Fibroblast of peridontal ligament (primary cell): ENCODE results near the gene CTXN3.
A peak's percentile ranks its signal among the peaks of the same experiment; 100 is the strongest.

Experiments used
- DNase-seq: peaks from one replicate; pipeline ENCODE4 v3.0.0-alpha.2; 2010; ENCODE audit errors: extremely low read depth

Gene CTXN3

DNA sequence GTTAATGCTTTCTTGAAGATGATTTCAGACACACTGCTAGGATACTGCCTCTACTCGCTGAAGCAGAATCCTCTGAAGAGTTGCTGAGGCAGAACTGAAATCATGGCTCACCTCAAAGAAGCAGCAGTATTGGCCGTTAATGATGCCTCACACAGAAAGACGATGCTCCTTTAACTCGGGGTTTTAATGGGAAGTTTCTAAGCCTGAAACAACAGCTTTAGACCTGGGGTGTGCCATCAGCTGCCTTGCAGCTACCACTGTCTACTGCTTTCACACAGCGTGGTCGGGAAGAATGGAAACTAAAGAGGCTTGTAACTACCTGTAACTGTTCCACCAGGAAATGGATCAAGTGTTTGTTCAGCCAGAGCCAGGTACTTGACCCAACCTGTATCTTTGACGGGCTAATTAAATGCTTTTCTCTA lies at the start of gene CTXN3:
CTXN3 (plus strand) TSS at position 65 of the 422 bp plus-strand sequence. CDS start 8,440 bp downstream, outside the sequence.
- DNase-seq: no peak

DNA sequence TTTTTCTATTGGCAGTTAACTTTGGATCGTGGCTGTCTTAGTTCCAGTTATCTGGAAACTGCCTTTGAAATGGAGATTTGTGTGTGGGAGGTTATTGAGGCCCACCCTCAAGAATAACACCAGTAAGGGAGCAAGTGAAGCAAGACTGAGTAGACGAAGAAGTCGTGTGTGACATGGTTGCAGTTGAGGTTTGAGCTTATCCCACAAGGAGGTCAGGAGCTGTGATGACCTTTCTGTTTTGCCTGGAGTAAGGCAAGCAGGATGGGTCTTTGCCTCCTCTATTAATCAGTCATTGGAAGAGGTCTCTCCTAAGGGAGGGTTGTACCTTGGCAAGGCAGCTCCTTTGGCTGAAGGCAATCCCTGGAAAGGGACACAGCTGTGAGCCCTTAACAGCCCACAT lies 49.6 kb upstream of the CTXN3 start:
- DNase-seq: no peak

DNA sequence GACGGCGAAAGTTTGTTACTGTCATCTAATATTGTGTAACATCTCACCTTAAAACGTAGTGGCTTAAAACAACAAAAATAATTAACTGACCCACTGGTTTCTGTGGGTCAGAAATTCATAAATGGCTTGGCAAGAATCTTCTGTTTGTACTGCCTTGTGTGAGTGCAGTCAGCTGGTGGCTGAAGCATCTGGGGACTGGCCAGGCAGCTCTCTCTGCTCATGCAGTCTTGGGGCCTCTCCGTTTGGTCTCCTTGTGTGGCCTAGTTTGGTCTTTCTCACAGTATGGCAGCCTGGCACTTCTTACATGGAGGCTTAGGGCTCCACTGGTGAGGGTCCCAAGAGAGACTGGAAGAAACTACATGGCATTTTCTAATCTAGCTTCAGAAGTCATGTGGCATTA lies 49.0 kb upstream of the CTXN3 start:
- DNase-seq: no peak

DNA sequence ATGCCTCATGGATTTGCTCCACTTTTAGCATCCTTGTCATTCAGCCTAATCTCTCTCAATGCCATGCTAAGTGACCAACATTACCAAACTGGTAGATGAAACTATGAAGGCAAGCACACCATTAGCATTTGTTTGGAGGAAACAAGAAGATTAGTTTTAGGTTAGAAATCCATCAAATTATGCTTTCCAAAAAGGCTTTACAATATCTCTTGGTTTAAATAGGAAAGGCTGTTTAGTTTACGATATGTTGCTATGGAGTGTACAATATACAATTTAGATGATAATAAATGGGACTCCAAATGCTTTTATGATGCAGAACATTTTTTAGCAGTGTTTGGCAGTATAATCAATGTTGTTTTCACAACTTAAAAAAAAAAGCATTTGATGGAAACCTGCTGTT lies 47.8 kb upstream of the CTXN3 start:
- DNase-seq: no peak

DNA sequence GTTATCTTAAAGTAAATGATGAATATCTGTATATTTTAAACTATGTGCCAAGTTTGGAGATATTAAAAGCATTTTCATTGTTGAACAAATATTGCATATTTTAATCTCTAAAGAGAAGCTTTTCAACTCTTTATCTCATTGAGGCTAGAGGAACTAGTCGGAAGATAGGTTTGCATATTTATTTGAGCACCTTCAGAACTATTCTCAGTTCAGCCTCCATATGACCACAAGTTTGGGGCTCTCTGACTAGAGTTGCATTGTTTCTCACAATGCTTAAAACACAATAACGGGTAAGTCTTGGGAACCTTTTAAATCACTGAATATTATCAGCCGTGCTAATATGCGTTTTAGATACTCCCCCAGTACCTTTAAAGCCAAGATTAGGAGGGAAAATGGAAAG lies 47.3 kb upstream of the CTXN3 start:
- no peak for DNase-seq

DNA sequence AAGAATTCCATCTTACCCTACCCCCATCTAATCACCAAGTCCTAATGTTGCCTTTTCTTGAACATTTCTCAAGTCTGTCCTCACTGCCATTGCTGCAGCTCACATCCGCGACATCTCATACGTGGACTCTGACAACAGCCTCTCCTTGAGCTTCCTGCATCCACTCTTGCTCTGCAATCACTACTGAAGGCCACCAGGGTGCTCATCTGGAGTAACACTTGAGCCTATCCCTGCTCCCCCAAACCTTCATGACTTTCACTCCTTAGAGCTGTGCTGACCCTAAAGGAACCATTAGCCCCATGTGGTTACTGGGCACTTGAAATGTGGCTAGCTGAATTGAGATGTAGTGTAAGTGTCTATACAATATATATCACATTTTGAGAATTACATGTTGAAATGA lies 46.4 kb upstream of the CTXN3 start:
- DNase-seq: no peak

DNA sequence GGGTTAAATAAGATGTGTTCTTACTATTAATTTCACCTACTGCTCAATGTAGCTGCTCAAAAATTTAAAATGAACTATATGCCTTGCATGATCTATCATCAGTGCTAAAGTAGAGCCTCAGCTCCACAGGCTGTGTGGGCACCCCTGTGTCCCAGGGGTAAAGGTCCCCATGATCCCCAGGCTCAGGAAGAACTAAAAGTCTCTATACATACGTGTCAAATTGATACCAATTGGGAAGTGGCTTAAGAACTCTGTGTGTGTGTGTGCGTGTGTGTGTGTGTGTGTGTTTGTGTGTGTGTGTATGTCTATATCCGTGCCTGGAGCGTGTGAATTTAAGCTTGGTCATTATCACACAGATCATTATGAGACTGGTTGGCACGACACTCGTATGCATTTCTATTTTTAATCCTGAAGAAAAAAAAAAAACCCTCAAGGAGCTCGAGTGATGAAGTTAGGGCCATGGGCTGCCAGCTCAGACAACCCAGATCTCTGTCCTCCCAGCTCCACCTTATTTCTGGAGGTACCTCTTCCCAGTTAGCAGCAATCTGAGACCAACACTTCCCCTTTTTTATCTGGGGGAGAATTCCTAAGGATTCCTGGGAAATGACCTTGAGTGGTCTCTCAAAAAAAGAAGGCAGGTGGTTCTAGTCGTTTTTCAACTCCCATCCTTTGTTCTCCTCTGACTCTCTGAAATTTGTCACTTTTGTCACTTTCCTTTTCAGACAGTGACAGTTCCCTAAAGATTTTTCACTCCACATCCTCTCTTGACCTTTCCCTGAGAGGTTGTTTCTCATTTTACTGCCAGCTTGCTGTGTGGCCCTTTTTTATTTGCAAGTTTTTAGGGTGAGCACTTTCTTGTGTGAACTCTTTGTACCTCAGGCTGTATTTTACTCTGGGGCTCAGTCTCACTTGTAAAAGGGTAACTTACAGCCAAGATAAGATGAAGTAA lies 45.7 kb upstream of the CTXN3 start:
- no peak for DNase-seq

DNA sequence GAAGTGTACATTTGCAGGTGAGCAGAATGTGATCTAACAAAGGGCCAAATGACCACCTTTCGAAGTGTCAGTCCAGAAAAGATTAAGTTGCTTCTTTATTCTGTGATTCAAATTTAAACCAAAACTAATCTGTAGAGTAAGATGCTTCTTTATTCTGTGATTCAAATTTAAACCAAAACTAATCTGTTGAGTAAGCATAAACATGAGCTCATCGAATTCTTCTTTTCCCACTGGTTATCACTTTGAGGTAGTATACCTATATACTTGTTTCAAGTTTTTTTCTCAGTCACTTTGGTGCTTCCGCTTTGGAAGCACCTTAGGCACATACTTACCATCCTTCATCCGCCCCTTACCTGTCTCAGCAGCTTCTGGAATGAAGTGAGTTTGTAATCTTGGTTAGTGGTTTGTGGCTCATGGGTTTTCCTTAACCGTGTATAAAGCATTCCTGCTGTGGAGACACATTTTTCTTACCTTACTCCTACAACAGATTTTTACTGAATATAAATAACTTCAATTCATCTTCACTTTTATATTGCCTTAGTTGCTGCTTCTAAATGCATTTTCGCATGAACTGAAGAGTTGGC lies 40.7 kb upstream of the CTXN3 start:
- no peak for DNase-seq

DNA sequence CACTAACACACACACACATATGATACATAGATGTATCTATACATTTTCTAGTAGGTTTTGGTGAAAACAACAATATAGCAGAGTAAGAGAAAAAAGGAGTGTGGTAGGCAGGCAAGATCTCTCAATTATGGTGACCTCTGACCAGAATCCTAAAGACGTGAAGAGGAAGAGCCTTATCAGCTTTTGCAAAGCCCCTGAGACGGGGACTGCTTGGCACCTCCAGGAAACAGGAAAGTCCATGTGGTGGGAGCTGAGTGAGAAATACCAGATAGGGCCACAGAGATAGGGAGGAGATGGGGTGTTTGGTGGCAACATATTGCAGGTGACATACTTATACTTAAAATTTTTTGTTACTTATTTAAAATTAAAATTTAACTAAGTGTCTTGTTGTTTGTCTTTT lies 39.9 kb upstream of the CTXN3 start:
- no peak for DNase-seq

DNA sequence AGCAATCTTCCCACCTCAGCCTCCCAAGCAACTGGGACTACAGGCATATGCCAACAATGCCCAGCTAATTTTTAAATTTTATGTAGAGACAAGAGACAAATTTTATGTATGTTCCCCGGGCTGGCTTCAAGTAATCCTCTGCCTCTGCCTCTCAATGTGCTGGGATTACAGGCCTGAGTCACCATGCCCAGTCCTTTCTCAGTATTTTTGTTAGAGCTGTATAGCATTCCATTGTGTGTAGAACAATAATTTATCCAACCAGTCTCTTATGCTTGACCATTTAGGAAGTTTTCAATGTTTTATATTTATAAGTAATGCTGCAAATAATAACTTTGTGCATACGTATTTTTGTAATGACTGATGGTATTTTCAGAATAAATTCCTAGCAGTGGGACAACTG lies 38.9 kb upstream of the CTXN3 start:
- no peak for DNase-seq

DNA sequence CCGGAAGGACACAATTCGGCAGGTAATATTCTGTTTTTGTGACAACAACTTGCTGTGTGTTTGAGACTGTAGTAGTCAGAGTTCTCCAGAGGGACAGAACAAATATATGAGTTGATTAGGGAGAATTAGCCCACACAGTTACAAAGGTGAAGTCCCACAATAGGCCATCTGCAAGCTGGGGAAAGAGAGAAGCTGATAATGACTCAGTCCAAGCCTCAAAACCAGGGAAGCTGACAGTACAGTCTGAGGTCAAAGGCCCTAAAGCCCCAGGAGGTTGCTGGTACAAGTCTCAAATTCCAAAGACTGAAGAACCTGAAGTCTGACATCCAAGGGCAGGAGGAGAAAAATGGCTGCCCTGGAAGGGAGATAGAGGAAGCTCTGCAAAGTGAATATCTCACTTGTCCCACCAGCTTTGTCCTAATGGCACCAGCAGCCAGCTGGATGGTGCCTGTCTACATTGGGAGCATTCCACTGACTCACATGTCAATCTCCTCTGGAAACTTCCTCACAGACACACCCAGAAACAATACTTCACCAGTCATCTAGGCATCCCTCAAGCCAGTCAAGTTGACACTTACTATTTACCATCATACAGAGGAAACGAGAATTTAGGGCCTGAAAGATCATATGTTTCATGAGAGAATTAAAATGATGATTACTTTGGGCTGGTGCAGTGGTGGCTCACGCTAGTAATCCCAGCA lies 36.3 kb upstream of the CTXN3 start:
- DNase-seq: no peak

DNA sequence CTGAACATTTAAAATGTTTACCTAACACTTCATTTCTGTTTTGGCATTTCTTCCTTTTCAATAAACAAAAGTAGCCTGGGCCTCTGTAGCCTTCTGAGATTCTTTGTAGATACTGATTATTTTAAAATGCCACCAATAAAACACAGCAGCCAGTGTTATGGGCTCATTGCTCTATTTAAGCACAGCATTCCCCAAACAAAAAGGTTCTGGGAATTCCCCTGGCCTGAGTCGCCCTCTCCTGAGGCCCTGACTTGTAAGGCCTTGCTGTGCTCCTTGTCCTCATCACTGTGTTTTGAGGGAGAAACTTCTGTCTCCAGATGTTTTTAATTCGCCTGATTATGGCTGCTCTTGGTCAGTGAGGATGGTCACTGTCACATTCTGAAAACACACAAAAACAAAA lies 33.0 kb upstream of the CTXN3 start:
- peak; percentile 62 for DNase-seq

DNA sequence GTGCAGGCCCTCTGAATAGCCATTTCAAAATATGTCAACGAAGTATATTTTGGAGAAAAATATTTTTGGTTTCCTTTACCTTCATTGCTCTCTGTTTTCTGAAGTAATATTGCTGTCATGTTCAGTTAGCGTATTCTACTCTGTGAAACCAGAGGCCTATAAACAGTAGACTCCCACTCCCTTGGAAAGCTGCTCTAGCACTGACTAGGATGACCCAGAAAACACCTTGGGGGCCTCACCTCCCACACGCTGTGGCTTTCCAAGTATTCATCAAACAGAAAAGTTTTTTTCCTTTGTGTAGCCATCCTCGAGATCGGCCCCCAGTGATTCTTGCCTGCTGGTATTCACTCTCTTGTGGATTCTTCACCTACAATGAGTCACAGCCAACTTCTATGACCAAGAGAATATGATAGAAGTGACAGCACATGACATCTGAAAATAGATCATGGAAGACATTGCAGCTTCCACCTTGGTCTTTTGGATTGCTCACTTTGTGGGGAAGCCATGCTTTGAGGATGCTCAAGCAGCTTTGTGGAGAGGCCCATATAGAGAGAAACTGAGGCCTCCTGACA lies 28.9 kb upstream of the CTXN3 start:
- DNase-seq: no peak

DNA sequence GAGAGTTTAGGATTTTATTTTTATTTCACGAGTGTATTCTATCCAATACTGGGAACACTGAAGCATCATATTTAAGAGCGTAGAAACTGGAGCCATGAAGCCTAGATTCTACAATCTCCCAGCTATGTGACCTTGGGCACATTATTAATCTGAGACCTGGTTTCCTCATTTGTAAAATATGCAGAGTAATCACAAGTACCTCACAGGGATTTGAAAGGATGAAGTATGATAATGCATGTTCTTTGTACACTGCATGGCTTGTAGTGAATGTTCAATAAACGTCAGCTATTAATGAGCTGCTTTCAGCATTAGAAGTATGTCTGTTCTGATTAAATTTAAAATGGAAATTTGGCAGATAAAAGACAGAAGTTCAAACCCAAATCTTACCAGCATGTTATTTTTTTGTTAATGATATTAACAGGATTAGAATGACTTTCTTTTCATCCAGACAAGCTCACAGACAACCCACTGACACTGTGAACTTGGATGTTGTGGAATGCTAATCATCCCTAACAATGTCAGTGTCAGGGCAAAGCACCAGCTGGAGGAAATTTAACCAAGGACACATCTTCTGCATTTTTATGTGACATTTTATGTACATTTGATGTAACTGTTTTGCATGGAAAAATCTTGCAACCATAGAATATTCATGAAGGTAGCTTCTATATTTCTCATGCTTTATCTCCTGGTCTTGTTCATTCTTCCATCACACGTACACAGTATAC lies 27.1 kb upstream of the CTXN3 start:
- DNase-seq: no peak

DNA sequence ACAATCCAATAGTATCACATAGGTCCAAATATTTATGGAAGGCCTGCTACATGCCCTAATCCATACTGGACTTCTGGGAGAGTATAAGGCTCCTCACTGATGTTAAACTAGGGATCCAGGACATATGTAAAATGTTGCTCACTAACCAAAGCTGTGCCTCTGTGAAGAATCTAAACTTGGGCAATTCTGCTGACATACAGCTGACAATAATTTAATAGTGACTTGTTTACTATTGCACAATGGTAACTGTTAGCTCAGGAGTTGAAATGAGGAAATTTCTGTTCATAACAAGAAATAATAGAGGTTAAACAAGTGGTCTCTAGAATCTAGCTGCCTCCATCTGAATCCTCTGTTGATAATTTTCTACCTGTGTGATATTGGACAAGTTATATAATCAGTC lies 14.9 kb upstream of the CTXN3 start:
- DNase-seq: no peak

DNA sequence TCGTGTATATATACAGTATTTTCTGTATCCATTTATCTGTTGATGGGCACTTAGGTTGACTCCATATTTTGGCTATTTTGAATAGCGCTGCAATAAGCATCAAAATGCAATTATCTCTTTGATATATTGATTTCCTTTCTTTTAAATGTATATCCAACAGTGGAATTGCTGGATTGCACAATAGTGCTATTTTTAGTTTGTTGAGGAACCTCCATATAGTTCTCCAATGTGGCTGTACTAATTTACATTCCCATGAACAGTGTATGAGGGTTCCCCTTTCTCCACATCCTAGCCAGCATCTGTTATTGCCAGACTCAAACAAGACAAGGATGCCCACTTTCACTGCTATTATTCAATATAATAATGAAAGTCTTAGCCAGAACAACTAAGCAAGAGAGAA lies 9.1 kb upstream of the CTXN3 start:
- no peak for DNase-seq

DNA sequence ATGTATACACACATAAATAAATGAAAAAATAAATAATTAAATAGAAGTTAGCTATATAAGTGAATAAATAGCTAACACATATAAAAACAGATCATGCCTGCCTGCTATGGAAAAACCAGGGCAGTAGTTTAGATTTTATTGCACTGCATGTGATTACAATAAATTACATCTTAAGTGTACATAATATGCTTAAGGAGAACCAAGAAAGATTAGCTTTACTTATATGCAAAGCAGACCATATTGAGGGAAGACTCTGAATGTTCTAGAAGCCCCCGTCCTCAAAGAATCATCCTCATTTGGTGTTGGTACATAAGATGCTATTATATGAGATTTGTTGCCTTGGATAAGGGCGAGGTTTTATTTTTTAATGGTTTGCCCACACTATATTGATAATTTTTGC lies 5.9 kb upstream of the CTXN3 start:
- DNase-seq: no peak

DNA sequence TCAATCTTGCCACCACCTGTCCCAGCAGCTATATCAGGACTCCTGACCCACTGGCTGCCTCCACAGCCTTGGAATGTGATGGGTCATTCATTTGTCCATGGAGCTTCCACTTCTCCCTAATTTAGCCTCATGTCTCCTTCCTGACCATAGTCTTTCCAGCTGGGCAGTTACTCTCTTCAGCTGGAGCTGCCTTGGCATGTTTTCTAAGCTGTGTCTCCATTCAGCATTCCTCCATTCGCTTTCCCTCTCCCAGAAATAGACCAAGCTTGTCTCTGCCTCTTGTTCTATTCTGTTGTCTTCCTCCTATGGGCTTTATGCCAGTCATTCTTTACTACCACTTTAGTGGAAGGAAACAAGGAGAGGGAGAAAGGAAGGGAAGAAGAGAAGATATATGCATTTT lies 5.3 kb upstream of the CTXN3 start:
- no peak for DNase-seq

DNA sequence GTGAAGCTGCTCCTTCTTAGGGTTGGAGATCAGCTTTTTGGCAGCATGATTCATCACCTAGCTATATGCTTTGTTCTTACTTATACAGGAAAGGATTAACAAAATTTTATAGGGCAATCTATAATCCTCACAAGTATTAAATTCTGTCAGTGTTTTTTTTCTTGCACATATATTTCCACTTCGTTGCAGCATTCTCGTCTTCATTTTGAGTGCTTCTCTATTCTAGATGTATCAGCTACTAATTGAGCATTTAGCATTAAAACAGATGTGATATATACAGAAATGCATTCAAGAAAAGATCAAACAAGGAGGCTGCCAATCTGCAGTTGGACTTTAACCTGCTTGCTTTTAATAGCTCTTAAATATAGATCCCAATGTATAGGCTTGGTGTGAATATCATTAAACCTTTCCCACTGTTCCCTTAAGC lies 3.6 kb upstream of the CTXN3 start:
- no peak for DNase-seq

DNA sequence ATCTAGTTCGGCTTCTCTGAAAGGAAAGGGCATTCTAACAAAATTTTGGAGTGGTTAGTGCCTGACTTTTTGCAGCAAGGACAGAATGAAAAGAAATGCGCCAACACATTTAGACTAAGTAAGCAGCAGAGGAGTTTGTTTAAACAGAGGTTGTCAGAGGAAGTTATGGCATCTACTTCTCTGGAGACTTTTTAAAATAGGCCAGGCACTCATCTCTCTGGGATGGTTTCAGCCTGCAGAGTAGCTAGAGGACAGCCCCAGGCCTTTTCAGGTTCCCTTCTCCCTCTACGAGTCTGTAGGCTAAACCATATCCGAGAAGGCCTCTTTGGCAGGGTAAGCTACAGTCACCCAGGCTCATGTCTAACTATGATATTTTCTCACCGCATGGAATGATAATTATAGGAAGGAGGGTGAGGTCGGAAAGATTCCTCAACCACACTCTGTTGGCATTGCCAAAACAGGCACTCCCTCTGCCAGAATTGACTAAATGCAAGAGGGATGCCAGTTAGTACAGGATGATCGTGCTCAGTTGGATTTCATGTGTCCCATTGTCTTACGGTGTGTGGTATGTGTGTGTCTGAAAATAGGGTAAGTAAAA lies 1.4 kb upstream of the CTXN3 start:
- DNase-seq: peak; percentile 48

DNA sequence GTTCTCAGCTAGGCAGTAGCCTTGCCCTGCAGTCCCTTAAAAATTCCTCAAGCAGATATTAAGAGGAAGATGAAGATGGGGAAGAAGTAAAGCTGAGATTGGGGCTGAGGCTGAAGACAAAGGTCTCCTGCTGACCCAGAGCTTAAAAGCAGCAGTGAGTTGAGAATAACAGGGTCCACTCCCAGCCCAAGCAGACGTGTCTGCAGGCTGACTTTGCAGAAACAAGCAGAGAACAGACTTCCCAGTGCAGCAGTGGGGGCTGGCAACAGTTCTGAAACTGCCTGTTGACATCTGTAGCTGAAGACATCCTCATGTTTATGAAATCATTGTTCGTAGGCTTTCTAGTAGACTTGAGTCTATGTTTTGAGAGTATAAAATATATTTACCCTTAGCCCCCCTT lies 1.1 kb downstream of the CTXN3 start:
- no peak for DNase-seq
